PFSK-1 (cell line): ENCODE results near the gene HOXA2.

Source experiments
- POLR2AphosphoS5 ChIP-seq: IDR thresholded peaks from 2 replicates; pipeline ENCODE4 v1.6.1; 2012; ENCODE audit warnings: low read depth, mild to moderate bottlenecking, control low read depth, low read length, moderate library complexity
- TAF1 ChIP-seq: IDR thresholded peaks from 2 replicates; pipeline ENCODE4 v1.6.1; 2012; ENCODE audit warnings: low read length, control low read depth, borderline replicate concordance; ENCODE audit not compliant: insufficient read depth
- TF ChIP-seq, protein P1 (sequence below), 2 experiments: IDR thresholded peaks; 2 replicates each; pipeline versions ENCODE4 v1.6.1 to v1.8.0; 2011 to 2012; ENCODE audit warnings: low read depth in 2 of 2, low read length in 2 of 2, control low read depth in 1 of 2, inconsistent platforms in 1 of 2, mild to moderate bottlenecking in 1 of 2, moderate library complexity in 1 of 2; ENCODE audit not compliant: insufficient read depth in 1 of 2

GRCh38 chr7:27130540-27131389, 28.3 kb upstream of the HOXA2 start, which contains the start of gene HOXA4:
- TF ChIP-seq, protein P1, sequence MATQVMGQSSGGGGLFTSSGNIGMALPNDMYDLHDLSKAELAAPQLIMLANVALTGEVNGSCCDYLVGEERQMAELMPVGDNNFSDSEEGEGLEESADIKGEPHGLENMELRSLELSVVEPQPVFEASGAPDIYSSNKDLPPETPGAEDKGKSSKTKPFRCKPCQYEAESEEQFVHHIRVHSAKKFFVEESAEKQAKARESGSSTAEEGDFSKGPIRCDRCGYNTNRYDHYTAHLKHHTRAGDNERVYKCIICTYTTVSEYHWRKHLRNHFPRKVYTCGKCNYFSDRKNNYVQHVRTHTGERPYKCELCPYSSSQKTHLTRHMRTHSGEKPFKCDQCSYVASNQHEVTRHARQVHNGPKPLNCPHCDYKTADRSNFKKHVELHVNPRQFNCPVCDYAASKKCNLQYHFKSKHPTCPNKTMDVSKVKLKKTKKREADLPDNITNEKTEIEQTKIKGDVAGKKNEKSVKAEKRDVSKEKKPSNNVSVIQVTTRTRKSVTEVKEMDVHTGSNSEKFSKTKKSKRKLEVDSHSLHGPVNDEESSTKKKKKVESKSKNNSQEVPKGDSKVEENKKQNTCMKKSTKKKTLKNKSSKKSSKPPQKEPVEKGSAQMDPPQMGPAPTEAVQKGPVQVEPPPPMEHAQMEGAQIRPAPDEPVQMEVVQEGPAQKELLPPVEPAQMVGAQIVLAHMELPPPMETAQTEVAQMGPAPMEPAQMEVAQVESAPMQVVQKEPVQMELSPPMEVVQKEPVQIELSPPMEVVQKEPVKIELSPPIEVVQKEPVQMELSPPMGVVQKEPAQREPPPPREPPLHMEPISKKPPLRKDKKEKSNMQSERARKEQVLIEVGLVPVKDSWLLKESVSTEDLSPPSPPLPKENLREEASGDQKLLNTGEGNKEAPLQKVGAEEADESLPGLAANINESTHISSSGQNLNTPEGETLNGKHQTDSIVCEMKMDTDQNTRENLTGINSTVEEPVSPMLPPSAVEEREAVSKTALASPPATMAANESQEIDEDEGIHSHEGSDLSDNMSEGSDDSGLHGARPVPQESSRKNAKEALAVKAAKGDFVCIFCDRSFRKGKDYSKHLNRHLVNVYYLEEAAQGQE (IDR thresholded peaks at IDR 0.05; ENCODE audit: insufficient read depth in 1 of 2, low read depth in 2 of 2, low read length in 2 of 2), result no peak
- no peak for TF ChIP-seq TAF1
- no peak for TF ChIP-seq POLR2AphosphoS5
